Ureter (tissue), 1 donor: ENCODE data around the gene ALOX5AP. TPM values are rescaled to one million over a fixed set of nuclear protein-coding genes. Genes with fewer than 3 reads are reported as not detected.
"Not testable (repeated sequence)": the region's sequence is repeated elsewhere in the genome, so short reads cannot be mapped to it uniquely, and the experiment has no call there.

Source experiments
- DNase-seq: peaks from one replicate; pipeline ENCODE4 v3.0.0-alpha.2; 2020; ENCODE audit warnings: low spot score
- total RNA-seq: library from RNA; stranded (reverse); gene quantifications from one replicate; pipeline ENCODE4 v1.2.4, GENCODE V29; 2023
- donor health status: DM: yes; HTN: yes; CAD: no.

ALOX5AP gene
- total RNA-seq, 1 donor from 2014 or later: 10.7 TPM

- DNase-seq: no peak
These were observed 2.4 kb downstream of the ALOX5AP start for GRCh38 chr13:30737511-30738337.

- DNase-seq: no peak
These were observed 3.3 kb downstream of the ALOX5AP start for GRCh38 chr13:30738526-30739236.

GRCh38 chr13:30739237-30739528 is 3.8 kb downstream of the ALOX5AP start:
- DNase-seq: no peak

- no peak for DNase-seq
These were observed 4.7 kb downstream of the ALOX5AP start for GRCh38 chr13:30739761-30740642.

- DNase-seq: no peak
These were observed 7.6 kb downstream of the ALOX5AP start for GRCh38 chr13:30742901-30743300.

GRCh38 chr13:30743319-30744055 is 8.1 kb downstream of the ALOX5AP start:
- DNase-seq: no peak

- DNase-seq: peak; percentile 51
These were observed 8.8 kb downstream of the ALOX5AP start for GRCh38 chr13:30744056-30744680.

GRCh38 chr13:30744681-30745077 is 9.3 kb downstream of the ALOX5AP start:
- DNase-seq: no peak

GRCh38 chr13:30745906-30746686 is 10.8 kb downstream of the ALOX5AP start:
- no peak for DNase-seq

GRCh38 chr13:30746791-30747190 is 11.4 kb downstream of the ALOX5AP start:
- DNase-seq: no peak

- DNase-seq: not testable (repeated sequence)
These were observed 12.5 kb downstream of the ALOX5AP start for GRCh38 chr13:30747845-30748244.

GRCh38 chr13:30748717-30749116 is 13.4 kb downstream of the ALOX5AP start:
- DNase-seq: no peak

GRCh38 chr13:30750036-30750435 is 14.7 kb downstream of the ALOX5AP start:
- DNase-seq: no peak

GRCh38 chr13:30751183-30751933 is 16.0 kb downstream of the ALOX5AP start:
- DNase-seq: no peak

- DNase-seq: no peak
These were observed 17.0 kb downstream of the ALOX5AP start for GRCh38 chr13:30752201-30752797.

GRCh38 chr13:30753030-30753616 is 17.8 kb downstream of the ALOX5AP start:
- no peak for DNase-seq

GRCh38 chr13:30755678-30756077 is 20.3 kb downstream of the ALOX5AP start:
- no peak for DNase-seq

GRCh38 chr13:30757026-30757742 is 21.8 kb downstream of the ALOX5AP start:
- no peak for DNase-seq
